NCI-H187 (cell line): ENCODE data around the gene UQCC2.

Experiments
- DNase-seq, 2 experiments: peaks; one replicate each; lab custom pipeline; 2025; lab: John Stamatoyannopoulos, UW

UQCC2 gene

GRCh38 chr6:33707771-33708170 lies 3.7 kb downstream of the UQCC2 start:
- peak; percentile 29 to 44 for DNase-seq

DNA sequence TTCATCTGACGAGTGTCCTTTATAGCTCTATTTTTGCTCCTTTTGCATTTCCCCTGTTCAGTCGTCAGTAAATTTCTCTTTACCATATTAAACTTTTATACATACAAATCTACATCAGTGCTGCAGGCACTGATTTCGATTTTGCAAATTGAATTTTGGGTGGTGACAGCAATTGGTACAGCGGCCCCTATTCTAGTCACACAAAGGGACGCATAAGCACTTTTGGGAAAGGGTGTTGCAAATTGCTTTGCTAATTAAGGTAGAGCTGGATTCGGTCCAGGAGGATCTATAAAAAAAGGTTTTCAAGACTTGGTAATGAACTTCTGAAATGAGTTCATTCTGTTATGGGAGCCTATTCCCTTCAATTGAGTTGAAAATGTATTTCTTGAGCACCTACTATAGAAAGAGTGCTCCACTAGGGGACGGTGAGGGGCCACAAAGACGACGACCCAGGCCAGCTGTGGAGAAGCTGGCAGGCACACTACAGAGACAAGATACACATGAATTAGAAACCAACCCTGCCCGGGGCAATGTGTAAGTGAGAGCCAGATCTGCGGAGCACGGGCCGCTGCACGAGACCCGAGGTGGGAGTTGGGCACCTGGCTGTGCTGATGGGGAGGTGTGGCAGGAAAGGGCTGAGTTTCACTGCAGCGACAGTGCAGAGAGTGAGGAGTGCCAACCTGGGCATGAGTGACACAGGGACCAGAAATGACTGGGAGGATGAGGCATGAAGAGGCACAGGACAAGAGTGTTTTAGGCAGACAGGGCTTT lies 5.4 kb downstream of the UQCC2 start:
- no peak for DNase-seq

DNA sequence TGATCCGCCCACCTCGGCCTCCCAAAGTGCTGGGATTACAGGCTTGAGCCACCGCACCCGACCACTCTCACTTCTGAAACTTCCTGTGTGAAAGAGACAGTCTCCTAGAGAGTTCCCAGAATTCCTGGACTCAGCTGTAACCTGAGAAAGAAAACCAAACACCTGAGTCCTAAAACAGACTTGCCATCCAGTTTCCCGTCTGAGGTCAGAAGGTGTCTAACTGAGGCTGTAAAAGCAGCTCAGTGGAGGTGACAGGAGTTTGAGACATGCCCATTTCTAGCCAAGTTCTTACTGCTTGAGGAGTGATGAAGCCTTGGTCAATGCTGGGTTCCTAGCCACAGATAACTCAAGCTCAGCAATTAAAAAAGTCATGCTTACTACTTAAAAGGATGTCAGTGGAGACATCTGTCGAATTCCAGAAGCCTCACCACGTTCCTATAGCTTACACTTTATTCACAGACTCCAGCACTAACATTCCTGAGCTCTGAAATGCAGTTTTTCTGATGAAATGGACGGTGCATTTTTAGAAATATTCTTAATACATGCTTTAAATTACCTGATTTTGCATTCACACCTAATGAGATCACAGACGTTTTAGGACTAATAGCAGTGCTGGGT lies 6.1 kb downstream of the UQCC2 start:
- no peak for DNase-seq

- no peak for DNase-seq
These were observed 7.1 kb downstream of the UQCC2 start for GRCh38 chr6:33704215-33705066.

DNA sequence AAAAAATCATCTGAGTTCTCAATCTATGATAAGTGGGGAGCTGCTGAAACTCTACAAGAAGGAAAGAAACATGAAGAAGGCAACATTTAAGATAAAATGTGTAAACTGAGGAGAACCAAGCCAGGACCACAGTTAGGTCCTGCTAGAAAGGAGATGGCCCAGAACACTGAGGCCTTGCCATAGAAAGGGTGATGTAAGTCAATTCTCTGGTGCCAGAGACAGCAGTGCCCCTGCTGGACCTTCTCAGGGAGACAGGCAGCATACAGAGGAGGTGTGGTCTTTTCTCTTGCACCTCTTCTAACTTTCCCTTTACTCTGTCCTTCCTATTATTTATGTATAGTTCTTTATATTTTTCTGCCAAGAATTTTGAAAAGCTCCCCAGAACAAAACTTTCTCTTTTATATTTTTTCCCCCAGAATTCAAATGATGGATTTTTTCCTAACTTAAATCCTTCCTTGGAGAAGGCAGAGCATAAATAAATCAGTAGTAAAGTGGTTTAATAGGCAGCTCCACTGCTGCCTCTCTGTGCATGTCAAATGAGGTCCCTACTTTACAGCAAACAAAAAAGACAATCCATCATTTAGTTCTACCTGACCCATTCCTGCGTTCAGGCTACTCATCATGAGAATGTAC lies 9.0 kb downstream of the UQCC2 start:
- no peak for DNase-seq

- DNase-seq, result no peak
These were observed 11.0 kb downstream of the UQCC2 start for GRCh38 chr6:33700391-33701050.

DNA sequence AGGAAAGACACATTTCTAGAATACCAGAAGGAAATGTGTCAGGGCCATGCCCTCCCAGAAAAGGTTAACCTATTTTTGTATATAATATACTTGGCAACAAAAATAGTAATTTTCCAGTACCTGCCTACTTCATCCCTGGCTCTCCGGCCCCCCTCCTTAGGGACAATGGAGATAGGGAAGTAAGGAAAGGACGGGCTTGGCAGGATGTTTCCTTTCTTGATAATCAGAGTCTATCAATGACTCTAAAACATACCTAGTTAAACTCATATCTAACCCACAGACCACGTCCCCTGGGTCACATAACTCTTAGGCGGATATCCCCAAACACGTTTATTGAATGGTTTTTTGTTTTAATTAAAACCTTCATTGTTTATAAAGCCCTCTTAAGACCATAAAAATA lies 11.8 kb downstream of the UQCC2 start:
- no peak for DNase-seq

GRCh38 chr6:33699131-33699530 lies 12.4 kb downstream of the UQCC2 start:
- no peak for DNase-seq

- no peak for DNase-seq
These were observed 13.0 kb downstream of the UQCC2 start for GRCh38 chr6:33698494-33698893.

GRCh38 chr6:33697845-33698244 lies 13.7 kb downstream of the UQCC2 start:
- DNase-seq, result no peak

- no peak for DNase-seq
These were observed 14.7 kb downstream of the UQCC2 start for GRCh38 chr6:33696548-33697518.

GRCh38 chr6:33696076-33696475 lies 15.4 kb downstream of the UQCC2 start:
- DNase-seq, result no peak

- DNase-seq, result no peak
These were observed 16.0 kb downstream of the UQCC2 start for GRCh38 chr6:33695451-33695887.

DNA sequence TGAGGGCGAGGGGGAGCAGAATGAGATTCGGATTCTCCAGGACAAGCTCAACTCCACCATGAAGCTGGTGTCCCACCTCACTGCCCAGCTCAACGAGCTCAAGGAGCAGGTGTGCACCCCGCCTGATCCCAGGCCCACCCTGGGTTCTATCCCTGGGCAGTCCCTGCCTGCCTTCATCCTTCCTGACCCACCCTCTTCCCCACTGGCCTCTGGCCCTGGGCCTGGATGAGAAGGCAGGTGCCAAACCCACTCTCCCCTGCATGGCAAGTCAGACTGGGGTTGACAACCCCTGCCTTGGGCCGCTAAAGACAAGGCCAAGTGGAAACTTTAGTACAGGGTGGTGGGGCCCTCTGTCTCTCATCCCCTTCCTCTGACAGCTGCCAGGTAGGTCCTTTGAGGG lies 16.5 kb downstream of the UQCC2 start:
- DNase-seq, result no peak

- no peak for DNase-seq
These were observed 17.0 kb downstream of the UQCC2 start for GRCh38 chr6:33694401-33694931.

- DNase-seq, result no peak
These were observed 18.1 kb downstream of the UQCC2 start for GRCh38 chr6:33693186-33694105.

- DNase-seq, result no peak
These were observed 18.7 kb downstream of the UQCC2 start for GRCh38 chr6:33692760-33693158.

- DNase-seq, result no peak
These were observed 19.3 kb downstream of the UQCC2 start for GRCh38 chr6:33692078-33692759.
